Measurements from ENCODE around the gene CAMTA1.
"Not testable (repeated sequence)": the region's sequence is repeated elsewhere in the genome, so short reads cannot be mapped to it uniquely, and the experiment has no call there.

CAMTA1 gene

DNA sequence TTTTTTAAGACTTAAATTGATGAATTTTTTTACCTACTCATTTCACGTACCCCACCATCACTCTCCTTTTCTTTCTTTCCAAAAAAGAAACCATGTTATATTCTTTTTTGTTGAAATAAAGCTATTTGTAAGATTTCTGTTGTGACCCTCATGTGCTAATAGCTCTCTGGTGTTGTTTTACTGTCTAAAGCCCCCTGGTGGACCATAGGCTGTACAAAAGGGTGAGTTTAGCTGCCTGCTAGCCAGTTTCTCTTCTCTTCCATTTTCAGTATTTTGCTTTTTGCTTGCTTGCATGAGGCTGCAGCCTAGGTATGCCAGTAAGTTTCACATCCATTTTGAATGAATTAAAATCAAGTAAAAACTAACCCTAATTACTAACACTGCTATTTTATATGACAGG is 970.2 kb downstream of the CAMTA1 start:
- DNase-seq (ENCODE audit: low read depth in 2 of 2), result no peak

GRCh38 chr1:7760245-7760644 is 975.0 kb downstream of the CAMTA1 start:
- DNase-seq (ENCODE audit: low read depth in 2 of 2), result no peak

GRCh38 chr1:7761103-7761502 is 975.8 kb downstream of the CAMTA1 start:
- no peak for DNase-seq (ENCODE audit: low read depth in 2 of 2)

DNA sequence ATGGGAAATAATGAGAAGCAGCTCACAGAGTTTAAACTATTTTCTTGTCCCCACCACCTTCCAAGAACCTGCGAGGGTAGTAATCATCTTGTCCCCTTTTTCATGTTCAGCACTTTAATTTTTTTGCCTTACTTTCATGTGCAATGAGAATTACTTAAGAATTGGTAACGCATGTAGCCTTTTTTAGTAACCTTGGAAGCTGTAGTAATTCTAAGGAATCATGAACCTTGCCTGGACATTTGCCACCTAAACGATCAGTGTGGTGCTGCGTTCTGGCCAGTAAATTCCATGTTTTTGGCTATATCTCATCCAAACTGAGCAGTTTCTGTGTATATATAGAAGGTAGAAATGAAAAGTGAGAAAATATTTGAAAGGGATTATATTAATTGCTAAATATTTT is 981.9 kb downstream of the CAMTA1 start:
- no peak for DNase-seq (ENCODE audit: low read depth in 2 of 2)

DNA sequence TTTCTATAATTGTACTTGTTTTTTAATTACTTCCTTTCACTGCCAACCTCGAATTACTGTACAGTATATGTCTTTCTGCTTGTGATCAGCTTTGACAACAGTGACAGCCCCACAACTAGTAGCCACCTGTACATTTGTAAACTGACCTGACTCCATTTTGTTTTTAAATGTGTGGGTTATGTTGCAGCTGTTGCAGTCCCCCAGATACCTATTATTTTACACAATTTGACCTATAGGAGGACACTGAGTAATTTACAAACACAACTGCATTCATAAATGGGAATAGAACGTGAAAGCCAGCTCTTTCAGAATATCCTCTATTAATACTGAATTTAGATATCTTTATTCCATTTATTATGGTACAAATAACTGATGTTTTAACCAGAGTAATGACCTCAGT is 983.3 kb downstream of the CAMTA1 start:
- DNase-seq (ENCODE audit: low read depth in 2 of 2), result no peak

DNA sequence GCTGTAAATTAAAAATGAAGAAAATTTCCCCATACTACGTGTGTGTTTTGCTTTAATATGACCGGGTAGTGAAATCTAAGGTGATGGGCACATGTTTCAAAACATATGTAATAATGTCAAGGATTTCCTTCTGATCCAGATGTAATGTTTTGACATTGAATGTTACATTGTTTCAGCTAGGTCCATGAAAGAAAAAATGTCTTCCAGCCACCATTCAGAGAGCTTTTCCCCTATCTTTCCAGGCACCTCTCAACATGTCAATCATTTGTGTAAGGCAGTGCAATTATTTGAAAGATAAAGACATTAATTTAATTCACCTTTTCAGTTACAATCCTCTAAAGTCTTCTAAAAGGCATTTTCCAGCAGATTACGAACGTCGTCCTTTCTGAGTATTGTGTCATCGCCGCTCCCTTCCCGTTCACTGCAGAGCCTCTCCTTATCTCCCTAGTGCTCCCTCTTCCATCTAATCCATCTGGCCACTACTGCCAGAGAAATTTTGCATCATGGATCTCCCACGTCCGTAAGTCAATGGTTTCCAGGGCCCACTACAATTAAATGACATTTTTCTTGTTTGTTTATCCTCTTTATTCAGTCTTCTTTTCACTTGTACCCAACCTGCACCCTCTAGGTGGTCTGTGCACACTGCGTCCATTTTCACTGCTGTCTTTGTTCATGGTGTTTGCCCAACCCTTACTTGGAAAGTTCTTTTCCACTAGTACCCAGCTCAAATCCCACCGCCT is 984.6 kb downstream of the CAMTA1 start:
- no peak for DNase-seq (ENCODE audit: low read depth in 2 of 2)

GRCh38 chr1:7770669-7770996 is 985.4 kb downstream of the CAMTA1 start:
- DNase-seq (ENCODE audit: low read depth in 2 of 2), result no peak

GRCh38 chr1:7770997-7771822 is 986.0 kb downstream of the CAMTA1 start, which contains the start of gene VAMP3:
Gene VAMP3, plus strand, starts transcription at chr1:7771296. Its CDS starts 88 bp downstream, at chr1:7771384.
- DNase-seq (ENCODE audit: low read depth in 2 of 2), result peak; percentile 74 to 85

DNA sequence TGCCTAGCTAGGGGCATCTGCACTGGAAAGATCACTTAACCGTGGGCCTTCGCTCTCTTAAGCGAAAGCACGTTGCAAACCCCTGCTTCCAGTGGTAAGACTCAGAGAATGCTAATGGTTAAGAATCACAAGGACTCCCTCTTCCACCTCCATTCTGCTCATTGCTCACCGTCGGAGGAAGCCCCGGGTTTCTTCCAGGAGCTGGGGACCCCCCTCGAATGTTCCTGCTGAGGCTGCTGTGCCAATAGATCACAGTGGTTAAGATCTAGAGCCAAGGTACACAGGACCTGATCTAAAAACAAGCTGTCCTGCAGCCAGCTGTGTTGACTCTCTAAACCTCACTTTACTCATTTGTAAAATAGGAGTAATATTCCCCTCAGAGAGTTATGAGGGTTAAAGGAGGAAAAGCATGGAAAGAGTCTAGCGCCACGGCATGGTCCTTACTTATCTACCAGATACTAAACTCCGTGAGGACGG is 986.6 kb downstream of the CAMTA1 start:
- no peak for DNase-seq (ENCODE audit: low read depth in 2 of 2)

DNA sequence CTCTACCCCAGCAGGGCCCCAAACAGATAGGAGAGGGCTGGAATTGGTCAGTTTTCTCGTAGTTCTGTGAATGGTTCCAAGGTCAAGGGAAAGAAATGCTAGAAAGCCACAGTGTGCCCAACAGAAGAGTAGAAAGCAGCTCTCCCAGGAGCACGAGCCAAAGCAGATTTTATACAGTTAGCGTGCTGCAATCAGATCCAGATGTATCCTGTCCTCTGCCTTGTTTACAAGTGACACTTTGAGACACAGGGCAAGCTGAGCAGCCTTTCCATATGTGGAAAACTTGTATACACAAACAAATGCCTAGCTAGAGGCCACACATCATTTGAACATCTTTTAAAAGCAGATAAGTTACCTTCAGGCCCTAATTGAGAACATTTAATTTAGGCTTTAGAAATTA is 992.3 kb downstream of the CAMTA1 start:
- no peak for DNase-seq (ENCODE audit: low read depth in 2 of 2)

- no peak for DNase-seq (ENCODE audit: low read depth in 2 of 2)
Observed at GRCh38 chr1:7778133-7778628, 992.9 kb downstream of the CAMTA1 start.

GRCh38 chr1:7780976-7781375 is 995.7 kb downstream of the CAMTA1 start:
- no peak for DNase-seq (ENCODE audit: low read depth in 2 of 2)

DNA sequence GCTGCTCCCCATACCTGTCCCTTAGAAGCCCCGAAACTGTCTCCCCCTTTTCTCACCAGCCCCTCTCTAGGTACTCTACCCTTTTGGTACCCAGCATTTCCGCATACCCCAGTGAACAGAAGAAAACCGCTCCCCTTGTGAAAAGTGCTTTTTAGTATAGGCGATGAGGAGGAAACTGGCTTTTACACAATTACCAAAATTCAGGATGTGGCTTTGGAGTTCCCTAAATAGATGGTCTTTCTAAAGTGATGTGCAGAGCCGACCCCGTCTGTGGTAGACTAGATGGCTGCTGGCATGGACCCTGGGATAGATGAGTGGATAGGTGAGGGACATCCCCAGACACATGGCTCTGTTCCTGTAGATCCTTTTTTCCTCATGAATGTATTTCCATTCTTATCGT is 996.2 kb downstream of the CAMTA1 start:
- DNase-seq (ENCODE audit: low read depth in 2 of 2), result no peak

DNA sequence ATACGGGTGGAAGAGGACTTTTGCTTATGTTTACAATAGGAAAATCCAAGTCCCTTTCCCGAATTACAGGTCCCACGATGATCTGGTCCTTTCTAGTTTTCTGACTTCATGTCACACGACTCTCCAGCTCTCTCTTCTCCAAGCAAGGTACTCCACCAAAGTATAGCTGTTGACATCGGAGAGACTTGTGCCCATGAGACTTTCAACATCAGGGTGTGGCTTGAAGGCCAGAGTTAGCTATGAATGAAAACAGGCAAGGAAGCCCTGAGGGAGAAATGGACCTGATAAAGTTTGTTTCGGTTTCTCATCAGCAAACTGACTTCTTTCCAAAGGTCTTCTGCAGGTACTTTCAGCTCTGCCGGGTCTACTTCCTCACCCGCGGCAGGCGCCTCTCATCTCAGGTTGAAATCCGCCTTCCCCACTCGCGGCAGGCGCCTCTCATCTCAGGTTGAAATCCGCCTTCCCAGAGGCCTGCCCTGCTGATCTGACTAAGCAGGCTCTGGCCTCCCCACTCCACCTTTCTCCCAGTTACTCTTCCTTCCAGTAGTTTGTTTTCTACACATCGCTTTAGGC is 996.8 kb downstream of the CAMTA1 start:
- DNase-seq (ENCODE audit: low read depth in 2 of 2), result no peak

- DNase-seq (ENCODE audit: low read depth in 2 of 2), result peak in 1 of 2 donors; percentile 12
Observed at GRCh38 chr1:7783178-7783711, 998.0 kb downstream of the CAMTA1 start.

GRCh38 chr1:7783826-7784491 is 998.7 kb downstream of the CAMTA1 start, which contains the start of gene PER3:
Gene PER3, plus strand, starts transcription at chr1:7784291. Its CDS starts 587 bp downstream, at chr1:7784878.
- peak; percentile 69 to 84 for DNase-seq (ENCODE audit: low read depth in 2 of 2)

GRCh38 chr1:7784492-7785071 is 999.3 kb downstream of the CAMTA1 start:
- DNase-seq (ENCODE audit: low read depth in 2 of 2), result no peak

- no peak for DNase-seq (ENCODE audit: low read depth in 2 of 2)
Observed at GRCh38 chr1:7785108-7785507, 999.9 kb downstream of the CAMTA1 start.

GRCh38 chr1:7786795-7787194 is 1001.5 kb downstream of the CAMTA1 start:
- no peak for DNase-seq (ENCODE audit: low read depth in 2 of 2)

DNA sequence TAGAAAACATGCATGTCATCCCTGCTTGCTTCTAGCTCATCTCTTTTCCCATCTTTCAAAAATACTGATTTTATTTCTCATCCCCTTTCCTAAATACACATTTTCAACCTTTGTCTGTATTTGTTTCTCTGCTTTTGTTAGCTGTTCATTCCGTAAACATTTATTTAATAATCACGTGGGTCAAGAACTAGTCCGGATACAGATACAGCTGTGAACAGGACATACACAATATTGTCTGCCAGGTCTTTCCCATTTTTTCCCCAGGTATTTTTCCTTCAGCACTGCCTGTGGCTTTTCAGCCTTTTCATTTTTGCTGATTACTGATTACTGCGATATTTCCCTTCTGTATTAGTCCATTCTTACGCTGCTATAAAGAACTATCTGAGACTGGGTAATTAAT is 1004.6 kb downstream of the CAMTA1 start:
- no peak for DNase-seq (ENCODE audit: low read depth in 2 of 2)

DNA sequence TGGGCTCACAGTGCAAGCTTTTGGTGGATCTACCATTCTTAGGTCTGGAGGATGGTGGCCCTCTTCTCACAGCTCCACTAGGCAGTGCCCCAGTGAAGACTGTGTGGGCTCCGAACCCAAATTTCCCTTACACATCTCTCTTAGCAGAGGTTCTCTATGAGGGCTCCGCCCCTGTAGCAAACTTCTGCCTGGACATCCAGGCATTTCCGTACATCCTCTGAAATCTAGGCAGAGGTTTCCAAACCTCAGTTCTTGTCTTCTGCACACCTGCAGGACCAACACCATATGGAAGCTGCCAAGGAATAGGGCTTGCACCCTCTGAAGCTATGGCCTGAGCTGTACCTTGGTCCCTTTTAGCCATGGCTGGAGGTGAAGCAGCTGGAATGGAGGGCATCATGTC is 1005.8 kb downstream of the CAMTA1 start:
- DNase-seq (ENCODE audit: low read depth in 2 of 2), result not testable (repeated sequence)
